Hepatocyte (in vitro differentiated cells): ENCODE results near the gene CENPP. TPM values are rescaled to one million over a fixed set of nuclear protein-coding genes. Genes with fewer than 3 reads are reported as not detected.

Experiments
- DNase-seq: peaks from one replicate; pipeline ENCODE4 v3.0.0-alpha.2; 2016; ENCODE audit warnings: low spot score
- H2AFZ ChIP-seq: fragments of 200-600 bp; sonication (generic); 2 replicates; pipeline ENCODE4 v1.6.0; 2016; ENCODE audit warnings: antibody characterized with exemption, mild to moderate bottlenecking
- H3K27ac ChIP-seq: fragments of 200-600 bp; sonication (generic); 2 replicates; pipeline ENCODE4 v1.5.1; 2016; ENCODE audit warnings: mild to moderate bottlenecking
- H3K27me3 ChIP-seq: fragments of 200-600 bp; sonication (generic); 2 replicates; pipeline ENCODE4 v1.6.1; 2016
- H3K36me3 ChIP-seq: fragments of 200-600 bp; sonication (generic); replicated peaks from 2 replicates; pipeline ENCODE4 v1.5.1; 2016; ENCODE audit warnings: low read depth; ENCODE audit not compliant: insufficient read depth
- H3K4me1 ChIP-seq: fragments of 200-600 bp; sonication (generic); 2 replicates; pipeline ENCODE4 v1.5.1; 2016; ENCODE audit warnings: mild to moderate bottlenecking, moderate library complexity; ENCODE audit not compliant: insufficient read depth
- H3K4me2 ChIP-seq: fragments of 200-600 bp; sonication (generic); 2 replicates; pipeline ENCODE4 v1.6.0; 2016
- H3K4me3 ChIP-seq: fragments of 200-600 bp; sonication (generic); 2 replicates; pipeline ENCODE4 v1.5.1; 2016; ENCODE audit warnings: mild to moderate bottlenecking
- H3K79me2 ChIP-seq: fragments of 200-600 bp; sonication (generic); 2 replicates; pipeline ENCODE4 v1.6.0; 2017; ENCODE audit warnings: mild to moderate bottlenecking
- H3K9me2 ChIP-seq: fragments of 200-600 bp; sonication (generic); replicated peaks from 2 replicates; pipeline ENCODE4 v1.6.0; 2017; ENCODE audit warnings: mild to moderate bottlenecking; ENCODE audit not compliant: insufficient read depth
- H3K9me3 ChIP-seq: fragments of 200-600 bp; sonication (generic); 2 replicates; pipeline ENCODE4 v1.5.1; 2016; ENCODE audit warnings: low read depth, mild to moderate bottlenecking
- H4K20me1 ChIP-seq: fragments of 200-600 bp; sonication (generic); 2 replicates; pipeline ENCODE4 v1.6.0; 2016; ENCODE audit warnings: mild to moderate bottlenecking; ENCODE audit not compliant: insufficient read depth, poor library complexity, severe bottlenecking
- CTCF ChIP-seq: fragments of 200-600 bp; sonication (generic); IDR thresholded peaks from 2 replicates; pipeline ENCODE4 v1.5.1; 2016; ENCODE audit warnings: antibody characterized with exemption, mild to moderate bottlenecking; ENCODE audit not compliant: poor library complexity
- EZH2 ChIP-seq: fragments of 200-600 bp; sonication (generic); IDR thresholded peaks from 2 replicates; pipeline ENCODE4 v1.6.1; 2016; ENCODE audit warnings: antibody characterized with exemption, mild to moderate bottlenecking, borderline replicate concordance
- EZH2phosphoT487 ChIP-seq: fragments of 200-600 bp; sonication (generic); IDR thresholded peaks from one replicate; pipeline ENCODE4 v1.6.1; 2018; ENCODE audit warnings: antibody characterized with exemption, mild to moderate bottlenecking, low read depth, moderate library complexity; ENCODE audit not compliant: unreplicated experiment, severe bottlenecking
- WGBS: methylation state at CpG from one replicate; pipeline ENCODE4 v1.1.6; 2016; ENCODE audit warnings: low lambda C conversion rate; ENCODE audit errors: missing lambda C conversion rate; 5-methylcytosine and 5-hydroxymethylcytosine counted together
- polyA plus RNA-seq: library from polyadenylated mRNA; unstranded; fragments of >200 nt; fragmentation: Nextera tagmentation; extraction: Ambion mirVana; gene quantifications from 2 replicates; pipeline ENCODE4 v1.2.1, GENCODE V29; 2016
- total RNA-seq: library from RNA; depleted of rRNA; stranded (reverse); fragments of >200 nt; gene quantifications from 2 replicates; pipeline ENCODE4 v1.2.3, GENCODE V29; 2014

The CENPP gene
- total and polyA plus RNA-seq, 2 experiments from 2014 or later = 5.1 to 5.9 TPM

- WGBS = 88% methylated on average over 6 of the region's 6 CpGs
- no peaks in the 10 kb centered on the region for H3K36me3 ChIP-seq
- H3K9me3 ChIP-seq = no peaks in the 10 kb centered on the region
- H3K4me1 ChIP-seq = no peaks in the 10 kb centered on the region
- no peaks in the 10 kb centered on the region for H3K27me3 ChIP-seq
- no peak overlapping the region for H2AFZ ChIP-seq
- DNase-seq = no peak
- no peak overlapping the region for H3K27ac ChIP-seq
- H3K4me2 ChIP-seq = no peak overlapping the region
- no peak overlapping the region for H3K4me3 ChIP-seq
- no peaks in the 10 kb centered on the region for H3K9me2 ChIP-seq
- H4K20me1 ChIP-seq = no peaks in the 10 kb centered on the region
- no peaks in the 10 kb centered on the region for H3K79me2 ChIP-seq
- no peak for TF ChIP-seq EZH2
- TF ChIP-seq EZH2phosphoT487 = no peak
- no peak for TF ChIP-seq CTCF
Observed at GRCh38 chr9:92440751-92441046, 114.9 kb downstream of the CENPP start.

- TF ChIP-seq CTCF (no peak), EZH2phosphoT487 (no peak), EZH2 (no peak)
- 90% methylated on average over 4 of the region's 4 CpGs for WGBS
- no peaks in the 10 kb centered on the region for H3K9me3 ChIP-seq
Observed at GRCh38 chr9:92444841-92445240, 119.1 kb downstream of the CENPP start.

GRCh38 chr9:92446536-92446935 lies 120.8 kb downstream of the CENPP start:
- Histone ChIP-seq H3K27ac (no peak overlapping the region), H3K79me2 (no peaks in the 10 kb centered on the region), H3K4me3 (no peak overlapping the region), H3K9me3 (no peaks in the 10 kb centered on the region), H3K36me3 (no peaks in the 10 kb centered on the region), H3K4me2 (no peak overlapping the region), H3K4me1 (no peaks in the 10 kb centered on the region), H2AFZ (no peak overlapping the region), H3K9me2 (no peaks in the 10 kb centered on the region), H3K27me3 (no peaks in the 10 kb centered on the region), H4K20me1 (no peaks in the 10 kb centered on the region)
- TF ChIP-seq CTCF (no peak), EZH2phosphoT487 (no peak), EZH2 (no peak)
- no peak for DNase-seq

More at GRCh38 chr9:92444841-92445240, 119.1 kb downstream of the CENPP start:
- Histone ChIP-seq H3K27me3 (no peaks in the 10 kb centered on the region), H3K27ac (no peak overlapping the region), H3K4me3 (no peak overlapping the region), H3K9me2 (no peaks in the 10 kb centered on the region), H3K36me3 (no peaks in the 10 kb centered on the region), H2AFZ (no peak overlapping the region), H3K4me1 (no peaks in the 10 kb centered on the region), H4K20me1 (no peaks in the 10 kb centered on the region), H3K79me2 (no peaks in the 10 kb centered on the region), H3K4me2 (no peak overlapping the region)
- no peak for DNase-seq

- Histone ChIP-seq H3K9me3 (no peaks in the 10 kb centered on the region), H3K79me2 (no peaks in the 10 kb centered on the region), H3K4me3 (no peak overlapping the region), H3K36me3 (no peaks in the 10 kb centered on the region), H3K27ac (no peak overlapping the region), H3K4me2 (no peak overlapping the region), H3K4me1 (no peaks in the 10 kb centered on the region), H3K27me3 (no peaks in the 10 kb centered on the region), H4K20me1 (no peaks in the 10 kb centered on the region), H2AFZ (no peak overlapping the region), H3K9me2 (no peaks in the 10 kb centered on the region)
- DNase-seq = no peak
- WGBS = 90% methylated on average over 3 of the region's 3 CpGs
- TF ChIP-seq EZH2phosphoT487 = no peak
- peak; percentile 24 for TF ChIP-seq CTCF
Observed at GRCh38 chr9:92455217-92455616, 129.5 kb downstream of the CENPP start.
